Stimulated activated CD8-positive, alpha-beta memory T cell treated with anti-CD3 and anti-CD28 coated beads, Interleukin-15, amount 100 ng/mL, for 48 hours (primary cell): ENCODE measurements around the gene UEVLD.

Experiments
- DNase-seq, 2 donors: peaks; one replicate each; pipeline ENCODE4 v3.0.0-alpha.2; 2020; ENCODE audit warnings: low read depth in 2 of 2

The UEVLD gene

DNA sequence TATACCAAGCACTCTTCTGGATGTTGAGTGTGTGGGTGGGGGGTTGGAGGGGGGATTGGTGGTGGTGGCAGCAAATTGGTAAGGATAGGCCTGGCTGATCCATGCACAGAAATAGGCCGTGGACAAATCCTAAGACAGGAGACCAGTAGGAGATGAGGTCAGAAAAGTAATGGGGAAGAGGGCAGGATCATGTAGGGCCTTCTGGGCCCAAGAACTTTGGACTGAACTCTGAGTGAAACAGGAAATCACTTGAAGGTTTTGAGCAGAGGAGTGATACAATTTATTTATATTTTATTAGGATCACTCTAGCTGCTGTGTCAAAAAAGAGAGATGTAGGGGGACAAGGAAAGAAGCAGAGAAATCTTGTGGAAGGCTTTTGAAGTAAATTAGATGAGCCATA is 90.5 kb downstream of the UEVLD start:
- DNase-seq: no peak

DNA sequence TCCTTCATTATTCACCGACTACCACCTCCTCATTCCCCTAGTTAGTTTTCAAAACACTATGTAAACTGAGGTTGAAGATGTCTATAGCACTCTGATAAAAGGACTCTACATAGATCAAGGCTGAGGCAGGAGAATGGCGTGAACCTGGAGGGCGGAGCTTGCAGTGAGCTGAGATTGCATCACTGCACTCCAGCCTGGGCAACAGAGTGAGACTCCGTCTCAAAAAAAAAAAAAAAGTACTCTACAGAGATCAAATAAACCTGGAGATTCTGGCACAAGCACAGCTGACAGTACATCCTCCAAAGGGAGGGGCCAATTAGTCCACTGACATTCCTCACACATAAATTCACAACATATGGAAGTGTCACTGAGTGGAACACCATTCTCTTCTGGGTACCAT is 92.8 kb downstream of the UEVLD start:
- DNase-seq: no peak

DNA sequence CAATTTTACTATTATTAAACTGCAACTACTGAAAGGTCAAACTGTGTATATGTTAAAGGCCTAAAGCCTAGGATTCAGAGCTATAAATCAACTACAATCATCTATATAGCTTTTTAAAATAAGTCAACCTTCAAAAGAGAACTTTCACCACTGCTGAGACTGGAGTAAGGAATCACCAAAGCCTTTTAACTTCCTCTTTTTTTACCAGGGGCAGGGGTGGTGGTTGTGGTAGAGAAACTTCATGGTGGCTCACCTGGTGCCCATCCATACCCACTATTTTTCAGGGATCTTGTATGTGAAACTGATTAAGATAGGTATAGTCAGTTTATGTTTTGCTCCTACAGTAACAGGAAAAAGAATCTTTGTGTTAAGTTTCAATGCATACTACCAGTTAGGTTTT is 93.3 kb downstream of the UEVLD start:
- DNase-seq: no peak

DNA sequence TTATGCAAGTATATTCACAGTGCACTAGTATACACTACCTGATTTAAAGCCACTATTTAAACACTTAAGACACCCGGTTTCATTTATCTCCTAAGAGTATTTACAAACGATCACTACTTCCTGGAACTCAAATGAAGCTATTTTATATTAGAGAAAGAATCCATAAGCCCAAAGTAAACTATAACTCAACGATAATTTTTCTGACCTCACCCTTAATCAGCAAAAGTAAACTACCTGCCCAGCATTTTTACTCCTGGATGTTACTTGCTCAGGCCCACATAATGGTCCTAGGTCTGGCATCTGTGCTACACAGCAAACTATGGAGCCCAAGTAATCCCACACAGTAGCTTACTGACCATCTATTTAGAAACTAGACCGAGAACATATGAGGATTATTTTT is 95.2 kb downstream of the UEVLD start:
- no peak for DNase-seq

DNA sequence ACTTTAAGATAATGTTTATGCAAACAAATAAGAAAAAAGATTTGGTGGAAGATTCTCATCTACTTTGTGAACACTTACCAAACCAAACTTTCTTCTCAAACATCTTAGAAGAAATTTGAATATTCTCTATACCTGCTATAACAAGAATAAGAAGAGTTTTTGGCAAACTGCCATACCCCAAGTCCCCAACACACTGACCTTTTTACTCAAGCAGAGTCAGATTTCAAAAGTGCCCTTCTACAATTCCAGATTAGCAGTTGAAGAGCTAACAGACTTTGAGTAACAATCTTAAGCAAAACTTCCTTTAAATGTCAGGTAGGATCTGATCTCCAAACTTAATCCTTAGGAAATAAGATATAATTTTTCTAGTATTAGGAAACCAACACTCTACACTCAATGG is 95.6 kb downstream of the UEVLD start:
- no peak for DNase-seq

DNA sequence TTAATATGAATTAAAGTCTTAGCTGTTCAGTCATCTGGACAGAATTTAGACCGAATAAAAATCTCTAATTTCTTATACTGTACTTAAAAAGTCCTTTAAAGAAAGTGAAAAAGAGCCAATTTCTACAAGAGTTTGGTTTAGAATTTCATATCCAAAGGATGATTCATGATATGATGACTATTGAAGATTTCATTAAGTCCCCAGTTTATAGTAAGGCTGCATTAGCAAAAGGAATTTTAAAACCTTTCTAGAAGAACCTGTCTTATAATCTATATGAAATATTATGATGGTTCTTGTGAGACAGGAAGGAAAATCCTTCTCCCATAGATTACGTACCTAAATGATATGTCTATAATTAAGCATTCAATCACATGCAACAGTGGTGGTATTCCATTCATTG is 96.6 kb downstream of the UEVLD start:
- DNase-seq: no peak

DNA sequence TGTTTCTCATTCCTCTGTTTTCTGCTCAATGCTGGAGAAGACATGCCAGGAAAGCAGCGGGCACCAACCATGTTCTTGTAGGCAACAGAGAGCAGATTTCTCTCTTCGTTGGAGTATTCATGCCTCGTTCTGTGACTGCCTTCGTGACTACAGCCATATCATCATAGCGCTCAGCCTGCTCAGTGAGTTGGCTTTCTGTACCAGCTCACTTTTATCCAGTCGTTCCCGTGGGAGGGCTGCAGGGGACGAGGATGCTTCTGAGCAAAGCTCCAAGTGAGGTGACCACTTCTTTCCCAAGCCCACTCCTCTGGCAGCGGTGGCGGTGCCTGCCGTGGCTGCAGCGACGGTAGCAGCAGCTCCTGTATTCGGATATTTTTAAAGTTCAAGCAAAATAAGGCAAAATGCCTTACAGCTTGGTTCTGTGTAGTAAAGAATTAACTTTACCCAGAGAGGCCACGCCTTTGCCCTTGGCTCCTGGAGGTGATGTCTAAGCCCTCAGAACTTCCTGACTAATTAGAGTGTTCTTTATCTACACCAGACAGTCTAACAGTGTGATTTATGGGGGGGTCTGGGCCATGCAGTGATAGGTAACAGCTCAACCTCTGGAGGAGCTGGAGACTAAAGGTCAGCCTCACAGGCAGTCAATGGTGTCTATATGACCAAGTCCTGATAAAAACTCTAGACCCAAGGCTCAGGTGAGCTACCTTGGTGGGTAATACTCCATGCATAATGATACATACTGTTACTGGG is 97.6 kb downstream of the UEVLD start:
- DNase-seq: no peak

DNA sequence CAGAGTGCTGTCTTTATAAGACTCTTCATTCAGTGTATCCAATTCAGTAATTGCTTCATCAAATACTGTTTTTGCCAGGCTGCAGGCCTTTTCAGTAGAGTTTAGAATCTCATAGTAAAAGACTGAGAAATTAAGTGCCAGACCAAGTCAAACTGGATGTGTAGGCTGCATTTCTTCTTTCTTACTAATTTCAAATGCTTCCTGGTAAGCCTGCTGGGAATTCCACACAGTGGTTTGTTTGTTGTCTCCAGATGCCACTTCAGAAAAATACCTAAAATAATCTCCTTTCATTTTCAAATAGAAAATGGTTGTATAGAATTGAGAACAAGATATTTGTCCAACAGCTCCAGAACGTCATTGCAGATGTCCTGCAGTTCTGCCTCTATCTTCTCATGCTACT is 98.2 kb downstream of the UEVLD start:
- no peak for DNase-seq

DNA sequence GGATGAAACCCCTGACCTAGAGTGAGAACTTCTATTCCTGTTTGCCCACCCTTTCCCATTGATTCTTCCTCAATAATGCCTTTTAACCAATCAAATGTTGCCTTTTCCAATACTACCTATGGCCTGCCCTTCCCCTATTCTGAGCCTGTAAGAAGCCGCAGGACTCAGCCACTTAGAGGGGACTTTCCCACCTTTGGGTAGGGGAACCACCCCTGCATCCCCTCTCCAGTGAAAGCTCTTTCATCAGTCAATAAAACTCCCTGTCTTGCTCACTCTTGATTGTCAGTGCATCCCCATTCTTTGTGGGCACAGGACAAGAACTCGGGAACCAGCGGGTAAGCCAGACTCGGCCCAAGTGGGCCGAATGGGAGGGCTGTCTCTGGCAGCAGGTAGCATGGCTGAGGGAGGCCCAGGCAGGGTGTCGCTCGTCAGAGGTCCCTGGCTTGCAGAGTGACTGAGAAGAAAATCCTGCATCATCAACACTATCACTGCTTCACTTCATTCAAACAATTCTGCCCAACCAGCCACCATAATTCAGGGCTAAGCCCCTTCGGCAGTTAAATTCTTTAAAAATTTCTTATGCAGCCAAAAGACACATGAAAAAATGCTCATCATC is 102.5 kb downstream of the UEVLD start:
- DNase-seq: no peak
